NCI-H748 (cell line): ENCODE results near the gene DSCAML1.
"Not testable (repeated sequence)": the region's sequence is repeated elsewhere in the genome, so short reads cannot be mapped to it uniquely, and the experiment has no call there.

ENCODE experiments used
- DNase-seq: peaks from one replicate; lab custom pipeline; 2025; ENCODE audit not compliant: unreplicated experiment; lab: John Stamatoyannopoulos, UW

DSCAML1 gene

GRCh38 chr11:117819096-117820040, 22.4 kb upstream of the DSCAML1 start:
- peak; percentile 35 for DNase-seq

- DNase-seq = no peak
These were observed 21.2 kb upstream of the DSCAML1 start for GRCh38 chr11:117818041-117818873.

GRCh38 chr11:117817368-117818040, 20.5 kb upstream of the DSCAML1 start:
- peak; percentile 77 for DNase-seq

DNA sequence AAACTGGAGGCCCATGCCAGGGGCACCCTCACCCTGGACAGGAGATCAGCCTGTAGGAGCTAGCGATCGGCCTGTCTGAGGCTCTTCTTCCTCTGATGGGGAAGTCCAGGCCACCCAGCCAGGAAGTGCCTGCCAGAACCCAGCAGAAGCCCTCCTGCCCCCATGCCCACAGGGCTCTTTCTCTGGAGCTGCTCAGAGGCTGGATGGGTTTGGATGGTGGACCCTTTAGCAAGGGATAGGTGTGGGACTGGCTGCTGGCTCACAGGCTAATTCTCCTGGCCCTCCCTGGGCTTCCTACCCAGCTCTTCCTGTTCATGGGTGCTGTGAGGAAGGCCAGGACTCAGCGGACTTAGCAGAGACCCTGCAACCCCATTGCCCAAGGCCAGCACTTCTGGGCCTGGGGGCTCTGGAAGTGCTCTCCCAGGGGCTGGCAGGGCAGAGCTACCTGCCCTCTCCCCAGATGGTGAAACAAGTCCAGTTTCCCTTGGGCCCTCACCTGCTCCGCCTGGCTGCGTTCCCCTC, 19.9 kb upstream of the DSCAML1 start:
- no peak for DNase-seq

- DNase-seq = no peak
These were observed 19.2 kb upstream of the DSCAML1 start for GRCh38 chr11:117816151-117816741.

DNA sequence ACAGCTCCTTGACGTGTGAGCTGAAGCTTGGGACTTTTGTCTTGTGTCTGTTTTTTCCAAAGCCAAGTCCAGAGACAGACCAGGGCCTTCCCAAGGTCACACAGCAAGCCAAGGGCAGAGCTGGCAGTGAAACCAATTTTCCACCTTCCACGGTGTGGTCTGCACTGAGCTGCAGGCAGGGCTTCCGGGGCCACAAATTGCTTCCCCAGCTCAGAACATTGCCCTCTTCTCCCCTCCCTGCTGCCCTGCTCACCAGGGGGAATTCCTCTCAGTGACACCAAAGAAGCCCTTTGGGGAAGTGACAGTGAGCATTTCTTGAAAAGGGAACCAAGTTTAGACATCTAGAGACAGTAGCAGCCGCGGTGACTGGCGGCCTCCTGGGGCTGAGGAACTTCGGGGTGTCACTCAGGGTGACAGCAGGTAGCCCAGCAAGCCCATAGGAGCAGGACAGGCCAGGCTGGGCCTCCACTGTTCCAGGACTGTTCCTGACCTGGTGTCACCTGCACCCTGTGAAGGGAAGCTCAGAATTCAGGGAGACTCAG, 18.3 kb upstream of the DSCAML1 start:
- DNase-seq = no peak

- peak; percentile 96 for DNase-seq
These were observed 17.8 kb upstream of the DSCAML1 start for GRCh38 chr11:117814766-117815261.

DNA sequence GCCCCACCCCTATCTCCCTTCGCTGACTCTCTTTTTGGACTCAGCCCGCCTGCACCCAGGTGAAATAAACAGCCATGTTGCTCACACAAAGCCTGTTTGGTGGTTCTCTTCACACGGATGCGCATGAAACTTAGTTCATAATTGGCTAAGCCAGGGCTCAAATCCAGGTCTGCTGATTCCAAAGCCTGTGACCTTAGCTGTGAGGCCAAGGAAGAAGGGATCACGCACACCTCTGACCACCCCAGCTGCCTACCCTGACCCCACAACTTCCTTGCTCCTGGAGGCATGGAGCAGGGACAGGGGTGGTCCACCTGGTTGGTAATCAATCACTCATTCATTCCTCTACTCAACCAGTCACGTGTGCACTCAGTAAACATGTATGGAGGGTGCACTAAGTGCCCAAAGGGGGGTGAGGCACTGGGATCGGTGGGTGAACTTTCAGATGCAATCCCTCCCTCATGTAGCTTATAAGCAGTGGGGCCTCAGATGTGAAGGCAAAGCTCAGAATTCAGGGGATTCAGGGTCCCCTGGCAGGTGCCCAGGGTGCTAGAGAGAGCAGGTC, 17.3 kb upstream of the DSCAML1 start:
- DNase-seq = peak; percentile 32

DNA sequence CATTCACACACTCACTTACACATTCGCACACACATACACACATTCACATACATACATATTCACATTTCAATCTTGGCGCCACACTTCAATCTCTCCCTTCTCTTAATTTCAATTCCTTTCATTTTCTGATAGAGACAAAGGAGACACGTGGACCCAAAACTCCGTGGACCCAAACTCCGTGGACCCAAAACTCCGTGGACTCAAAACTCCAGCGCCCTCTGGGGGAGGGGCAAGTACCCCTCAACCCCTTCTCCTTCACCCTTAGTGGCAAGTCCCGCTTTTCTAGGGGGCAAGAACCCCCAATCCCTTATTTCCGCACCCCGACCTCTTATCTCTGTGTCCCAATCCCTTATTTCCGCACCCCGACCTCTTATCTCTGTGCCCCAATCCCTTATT, 13.0 kb upstream of the DSCAML1 start:
- not testable (repeated sequence) for DNase-seq

DNA sequence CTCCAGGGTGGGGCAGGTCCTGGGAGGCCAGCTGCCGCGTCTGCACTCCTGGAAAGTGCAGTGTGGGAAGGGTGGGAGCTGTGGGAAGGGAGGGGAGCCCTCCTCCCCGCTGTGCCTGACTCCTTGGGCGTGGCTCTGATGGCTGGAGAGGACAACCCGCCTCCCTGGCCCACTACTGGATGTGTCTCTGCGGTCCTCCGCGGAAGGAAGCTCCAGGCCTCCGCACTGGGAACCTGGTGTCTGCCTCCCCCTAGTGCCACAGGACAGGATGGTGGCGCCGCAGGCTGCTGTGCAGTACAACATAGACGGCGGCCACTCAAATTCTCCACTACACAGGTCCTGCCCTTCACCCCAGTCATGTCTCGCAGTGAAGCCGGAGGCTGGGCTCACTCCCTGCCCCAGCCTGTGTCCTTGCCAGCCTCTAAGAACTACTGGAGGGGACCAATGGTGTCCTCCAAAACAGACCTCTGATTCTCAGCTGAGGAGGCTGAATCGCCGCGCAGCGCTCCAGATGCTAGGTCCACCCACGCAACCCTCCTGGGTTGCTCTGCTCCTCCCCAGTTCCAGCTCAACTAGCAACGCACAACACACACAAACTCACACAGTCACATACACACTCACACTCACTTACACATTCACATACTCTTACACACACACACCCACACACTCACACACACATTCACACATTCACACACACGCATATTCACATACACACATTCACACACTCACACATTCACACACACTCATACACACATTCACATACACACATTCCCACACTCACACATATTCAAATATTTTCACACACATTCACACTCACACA, 12.4 kb upstream of the DSCAML1 start:
- DNase-seq = peak; percentile 81

DNA sequence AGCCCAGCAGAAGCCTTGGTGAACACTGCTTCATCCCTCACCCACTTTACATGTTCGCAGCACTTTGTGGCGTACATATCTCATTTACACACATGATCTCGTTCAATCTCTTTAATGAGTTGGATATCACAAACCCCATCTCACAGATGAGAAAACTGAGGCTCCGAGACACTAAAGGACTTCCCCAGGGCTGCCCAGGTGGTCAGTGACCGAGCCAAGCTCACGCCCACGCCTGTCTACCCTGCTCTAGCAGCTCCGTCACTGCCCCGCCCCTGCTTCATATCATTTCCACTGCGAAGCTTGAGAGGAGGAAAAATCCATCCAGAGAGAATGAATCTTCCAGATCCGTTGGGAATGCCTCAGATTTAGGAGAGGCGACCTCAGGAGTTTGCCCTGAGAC, 11.8 kb upstream of the DSCAML1 start:
- DNase-seq = peak; percentile 27

- peak; percentile 55 for DNase-seq
These were observed 10.7 kb upstream of the DSCAML1 start for GRCh38 chr11:117807482-117808327.

DNA sequence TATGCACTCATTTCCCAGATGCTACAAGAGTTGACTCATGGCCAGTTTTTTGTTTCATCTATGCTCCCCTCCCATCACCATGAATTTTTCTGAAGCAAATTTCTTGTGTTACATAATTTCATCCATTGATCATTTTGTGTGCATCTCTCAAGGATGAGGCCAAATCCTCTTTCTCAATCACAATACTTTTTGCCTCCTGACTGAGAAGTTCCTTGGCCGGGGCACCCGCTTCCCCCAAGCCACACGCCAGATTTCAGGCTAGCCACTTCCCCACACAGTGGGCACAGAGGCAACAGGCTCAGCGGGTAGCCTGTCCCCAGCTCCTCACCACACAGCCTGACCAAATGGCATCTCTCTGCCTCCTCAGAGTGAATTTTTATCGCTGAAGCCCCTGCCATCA, 9.8 kb upstream of the DSCAML1 start:
- DNase-seq = no peak

- no peak for DNase-seq
These were observed 8.0 kb upstream of the DSCAML1 start for GRCh38 chr11:117805045-117805444.

GRCh38 chr11:117803896-117804295, 6.9 kb upstream of the DSCAML1 start:
- DNase-seq = no peak

DNA sequence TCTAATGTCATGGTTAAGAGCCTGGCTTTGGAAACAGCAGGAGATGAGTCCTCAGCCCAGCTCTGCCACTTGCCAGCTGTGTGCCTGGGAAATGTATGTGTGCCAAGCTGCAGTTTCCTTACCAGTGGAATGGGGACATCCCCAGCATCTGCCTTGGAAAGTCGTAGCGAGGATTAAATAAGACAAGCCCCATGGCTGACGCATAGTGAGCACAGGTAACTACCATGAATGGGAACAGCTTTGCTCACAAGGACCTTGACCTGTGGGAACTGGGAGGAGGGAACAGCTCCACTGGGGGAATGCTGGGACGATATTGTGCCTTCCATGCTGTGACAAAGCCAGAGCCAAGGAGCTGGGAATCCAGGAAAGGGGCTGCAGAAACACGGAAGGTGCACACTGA, 2.6 kb upstream of the DSCAML1 start:
- DNase-seq = no peak

DNA sequence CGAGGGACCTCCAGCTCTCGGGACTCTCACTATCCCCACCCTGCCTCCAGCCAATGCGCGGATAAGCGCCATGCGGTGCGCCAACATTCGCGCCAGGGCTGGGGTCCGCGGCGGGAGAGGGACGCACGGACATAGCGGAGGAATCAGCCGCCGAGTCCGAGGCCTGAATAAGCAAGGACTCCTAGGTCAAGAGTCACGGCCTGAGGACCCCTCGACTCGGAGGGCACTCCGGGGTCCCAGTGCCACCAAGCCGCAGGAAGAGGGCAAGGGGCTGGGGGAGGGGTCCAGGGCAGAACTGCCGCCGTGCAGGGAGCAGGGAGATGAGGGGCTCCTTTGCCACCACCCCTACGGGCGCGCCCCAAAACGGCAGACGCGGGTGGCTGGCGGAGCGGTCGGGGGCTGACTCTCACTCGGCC, 552 bp downstream of the DSCAML1 start:
- peak; percentile 50 for DNase-seq
